NB4 (cell line): ENCODE measurements around the gene SP100.

Experiments
- POLR2A ChIP-seq: IDR thresholded peaks from 2 replicates; pipeline ENCODE4 v1.6.1; 2011; ENCODE audit warnings: mild to moderate bottlenecking; ENCODE audit not compliant: insufficient read length; ENCODE audit errors: extremely low read depth
- TF ChIP-seq, protein P1 (sequence below): IDR thresholded peaks from one replicate; pipeline ENCODE4 v1.5.1; 2012; ENCODE audit warnings: low read depth, low read length
- TF ChIP-seq, protein P2 (sequence below): IDR thresholded peaks from 2 replicates; pipeline ENCODE4 v1.6.1; 2011; ENCODE audit warnings: low read depth, low read length

DNA sequence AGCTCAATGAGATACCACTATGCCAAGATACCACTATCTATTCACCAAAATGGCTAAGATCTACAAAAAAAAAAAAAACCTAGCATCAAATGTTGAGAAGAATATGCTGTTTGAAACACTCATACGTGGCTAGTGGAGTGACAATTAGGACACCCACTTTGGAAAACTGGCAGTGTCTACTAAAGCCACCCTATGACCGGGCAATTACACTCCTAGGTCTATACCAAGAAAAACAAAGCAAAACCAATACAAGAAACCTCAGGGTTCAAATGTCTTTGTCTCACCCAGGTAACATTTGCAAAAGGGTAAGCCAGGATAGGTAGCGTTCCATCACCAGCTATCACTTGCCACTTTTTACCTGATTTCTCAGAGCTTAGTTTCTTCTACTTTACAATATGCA, 173.0 kb downstream of the SP100 start:
- no peak for TF ChIP-seq POLR2A
- TF ChIP-seq, protein P1, sequence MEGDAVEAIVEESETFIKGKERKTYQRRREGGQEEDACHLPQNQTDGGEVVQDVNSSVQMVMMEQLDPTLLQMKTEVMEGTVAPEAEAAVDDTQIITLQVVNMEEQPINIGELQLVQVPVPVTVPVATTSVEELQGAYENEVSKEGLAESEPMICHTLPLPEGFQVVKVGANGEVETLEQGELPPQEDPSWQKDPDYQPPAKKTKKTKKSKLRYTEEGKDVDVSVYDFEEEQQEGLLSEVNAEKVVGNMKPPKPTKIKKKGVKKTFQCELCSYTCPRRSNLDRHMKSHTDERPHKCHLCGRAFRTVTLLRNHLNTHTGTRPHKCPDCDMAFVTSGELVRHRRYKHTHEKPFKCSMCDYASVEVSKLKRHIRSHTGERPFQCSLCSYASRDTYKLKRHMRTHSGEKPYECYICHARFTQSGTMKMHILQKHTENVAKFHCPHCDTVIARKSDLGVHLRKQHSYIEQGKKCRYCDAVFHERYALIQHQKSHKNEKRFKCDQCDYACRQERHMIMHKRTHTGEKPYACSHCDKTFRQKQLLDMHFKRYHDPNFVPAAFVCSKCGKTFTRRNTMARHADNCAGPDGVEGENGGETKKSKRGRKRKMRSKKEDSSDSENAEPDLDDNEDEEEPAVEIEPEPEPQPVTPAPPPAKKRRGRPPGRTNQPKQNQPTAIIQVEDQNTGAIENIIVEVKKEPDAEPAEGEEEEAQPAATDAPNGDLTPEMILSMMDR: no peak
- TF ChIP-seq, protein P2, sequence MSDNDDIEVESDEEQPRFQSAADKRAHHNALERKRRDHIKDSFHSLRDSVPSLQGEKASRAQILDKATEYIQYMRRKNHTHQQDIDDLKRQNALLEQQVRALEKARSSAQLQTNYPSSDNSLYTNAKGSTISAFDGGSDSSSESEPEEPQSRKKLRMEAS: no peak
